Measurements from ENCODE around the gene PARVA. TPM values are rescaled to one million over a fixed set of nuclear protein-coding genes. Genes with fewer than 3 reads are reported as not detected.

Gene PARVA
- total and polyA plus RNA-seq, 2 of the 8 experiments (the other 6 are each of a cell fraction or from before 2014, with no cell fraction given) = 3.1 to 13.5 TPM

DNA sequence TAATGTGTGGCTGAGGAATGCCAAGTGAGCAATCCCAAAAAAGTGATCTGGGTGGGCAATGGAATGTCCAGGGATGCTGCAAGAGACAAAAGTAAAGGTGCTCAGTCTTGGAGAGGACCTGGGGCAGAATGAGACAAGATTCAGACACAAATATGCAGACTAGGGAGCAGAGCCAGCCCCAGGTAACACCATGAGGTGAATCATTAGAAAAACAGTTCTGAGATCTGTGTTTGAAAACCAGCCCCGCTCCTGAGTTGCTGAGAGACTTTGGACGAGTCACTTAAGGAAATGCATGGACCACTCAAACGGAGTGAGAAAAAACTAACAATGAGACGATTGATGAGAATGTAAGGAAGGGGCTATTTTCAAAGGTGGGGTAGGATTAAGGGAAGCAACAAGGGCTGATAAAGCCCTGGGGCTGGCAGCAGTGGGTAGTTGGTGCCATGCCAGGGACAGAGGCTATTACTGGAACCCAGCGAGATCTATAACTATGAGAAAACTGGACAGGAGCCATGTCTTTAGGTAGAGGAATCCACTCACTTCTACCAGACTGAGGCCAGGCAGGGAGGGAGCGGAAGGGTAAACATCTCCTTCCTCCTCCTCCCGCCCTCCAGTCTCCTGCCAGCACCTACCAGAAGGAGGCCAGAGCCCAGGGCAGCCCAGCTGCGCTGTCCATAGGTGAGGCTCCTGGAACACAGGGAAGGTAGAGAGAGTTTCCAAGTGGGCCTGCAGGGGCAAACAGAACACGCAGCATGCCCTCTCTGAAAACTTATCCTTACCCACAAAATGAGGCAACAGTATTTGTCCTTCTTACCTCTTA lies 166.4 kb downstream of the PARVA start:
- Histone ChIP-seq H3K27me3 (replicated peaks in 1 of 4; ENCODE audit: control insufficient read depth in 3 of 4, extremely low read depth in 1 of 4, insufficient read depth in 3 of 4, low read length in 3 of 4) (no peaks in the 10 kb centered on the region; a peak in 1 of 7 replicates), H3K4me3 (ENCODE audit: extremely low read depth in 1 of 4, insufficient read depth in 2 of 4, low read depth in 3 of 4, low read length in 4 of 4) (no peak overlapping the region), H3K9ac (replicated peaks in 1 of 4; ENCODE audit: extremely low read depth in 1 of 4, low read depth in 3 of 4, low read length in 3 of 4) (no peak overlapping the region), H3K23me2 (ENCODE audit: low read depth, low read length) (no peaks in the 10 kb centered on the region), H2BK5ac (ENCODE audit: low read depth, low read length) (no peak overlapping the region), H3K79me2 (ENCODE audit: control insufficient read depth in 1 of 2, insufficient read depth in 2 of 2, low read length in 2 of 2) (no peaks in the 10 kb centered on the region), H3K36me3 (ENCODE audit: control insufficient read depth in 2 of 4, insufficient read depth in 4 of 4, low read length in 3 of 4) (no peaks in the 10 kb centered on the region), H3K18ac (ENCODE audit: extremely low read depth, low read length) (no peak overlapping the region), H2AFZ (ENCODE audit: low read length) (no peak overlapping the region), H4K20me1 (replicated peaks in 1 of 2; ENCODE audit: control insufficient read depth in 1 of 2, insufficient read depth in 2 of 2, low read length in 2 of 2) (no peaks in the 10 kb centered on the region), H2BK12ac (ENCODE audit: low read depth, low read length) (no peak overlapping the region), H2AK5ac (ENCODE audit: low read depth, low read length) (no peak overlapping the region), H2BK120ac (replicated peaks; ENCODE audit: low read depth, low read length) (no peak overlapping the region), H2BK15ac (ENCODE audit: low read length) (no peak overlapping the region), H3K27ac (ENCODE audit: low read depth, low read length) (no peak overlapping the region), H4K5ac (ENCODE audit: insufficient read length, low read depth, low read length) (no peak overlapping the region), H3K56ac (replicated peaks; ENCODE audit: insufficient read length, low read depth, low read length) (no peak overlapping the region), H2BK20ac (ENCODE audit: low read length) (no peak overlapping the region), H3K4me1 (replicated peaks in 1 of 4; ENCODE audit: control insufficient read depth in 3 of 4, insufficient read depth in 4 of 4, low read length in 3 of 4) (no peaks in the 10 kb centered on the region; a peak in 1 of 7 replicates), H3K9me3 (ENCODE audit: insufficient read depth in 2 of 2, low read depth in 1 of 2, low read length in 1 of 2) (no peaks in the 10 kb centered on the region), H4K91ac (replicated peaks; ENCODE audit: insufficient read length, low read length) (no peak overlapping the region), H3K23ac (ENCODE audit: insufficient read length) (no peak overlapping the region), H3K79me1 (ENCODE audit: low read depth, low read length) (no peaks in the 10 kb centered on the region), H3K4me2 (ENCODE audit: insufficient read depth in 1 of 2, low read depth in 2 of 2, low read length in 2 of 2) (no peak overlapping the region), H3K4ac (replicated peaks; ENCODE audit: insufficient read length, low read depth, low read length) (no peak overlapping the region), H3K14ac (ENCODE audit: insufficient read length) (no peak overlapping the region), H4K8ac (ENCODE audit: extremely low read depth, insufficient read depth, low read length) (no peak overlapping the region)
- 85% methylated on average over 9 of the region's 9 CpGs; no CpG with 5 or more reads in 1 of the 2 experiments for WGBS, 2 experiments (ENCODE audit: extremely low coverage in 1 of 2, insufficient coverage in 1 of 2, insufficient read length in 1 of 2, insufficient replicate concordance in 2 of 2, low coverage in 1 of 2, low lambda C conversion rate in 2 of 2, missing lambda C conversion rate in 1 of 2)
- CTCF ChIA-PET (ENCODE audit: partially characterized antibody) = interaction anchor here (1.3 kb wide), 1 partner anchor 255 kb away, joined by 3 read pairs; no protein-coding TSS in a partner anchor
- POLR2A ChIA-PET (ENCODE audit: partially characterized antibody) = no interaction called here
- TF ChIP-seq, protein P1, sequence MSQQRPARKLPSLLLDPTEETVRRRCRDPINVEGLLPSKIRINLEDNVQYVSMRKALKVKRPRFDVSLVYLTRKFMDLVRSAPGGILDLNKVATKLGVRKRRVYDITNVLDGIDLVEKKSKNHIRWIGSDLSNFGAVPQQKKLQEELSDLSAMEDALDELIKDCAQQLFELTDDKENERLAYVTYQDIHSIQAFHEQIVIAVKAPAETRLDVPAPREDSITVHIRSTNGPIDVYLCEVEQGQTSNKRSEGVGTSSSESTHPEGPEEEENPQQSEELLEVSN (IDR thresholded peaks at IDR 0.05) = no peak
- no peak for TF ChIP-seq GABPA (IDR thresholded peaks at IDR 0.05; ENCODE audit: borderline replicate concordance, insufficient read depth, low read length)
- no peak for TF ChIP-seq TEAD4 (IDR thresholded peaks at IDR 0.05; ENCODE audit: low read depth, low read length)
- TF ChIP-seq TBP (IDR thresholded peaks at IDR 0.05; ENCODE audit: low read depth, low read length) = no peak
- no peak for TF ChIP-seq CTBP2 (IDR thresholded peaks at IDR 0.05; ENCODE audit: borderline replicate concordance, insufficient read depth, insufficient read length, low read length)
- TF ChIP-seq CBX5 (IDR thresholded peaks at IDR 0.05; ENCODE audit: low read depth, low read length) = no peak
- no peak for TF ChIP-seq EP300 (IDR thresholded peaks at IDR 0.05; ENCODE audit: borderline replicate concordance in 1 of 2, low read depth in 2 of 2, low read length in 2 of 2)
- no peak for TF ChIP-seq POLR2AphosphoS5 (IDR thresholded peaks at IDR 0.05; ENCODE audit: low read depth, low read length)
- TF ChIP-seq, protein P2, sequence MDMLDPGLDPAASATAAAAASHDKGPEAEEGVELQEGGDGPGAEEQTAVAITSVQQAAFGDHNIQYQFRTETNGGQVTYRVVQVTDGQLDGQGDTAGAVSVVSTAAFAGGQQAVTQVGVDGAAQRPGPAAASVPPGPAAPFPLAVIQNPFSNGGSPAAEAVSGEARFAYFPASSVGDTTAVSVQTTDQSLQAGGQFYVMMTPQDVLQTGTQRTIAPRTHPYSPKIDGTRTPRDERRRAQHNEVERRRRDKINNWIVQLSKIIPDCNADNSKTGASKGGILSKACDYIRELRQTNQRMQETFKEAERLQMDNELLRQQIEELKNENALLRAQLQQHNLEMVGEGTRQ (IDR thresholded peaks at IDR 0.05; ENCODE audit: low read length) = no peak
- DNase-seq (ENCODE audit: low read depth in 1 of 2, low spot score in 2 of 2) (peak in 1 of 2 experiments; percentile 41), FAIRE-seq (no peak)

Measured in H1 (cell line).